OCI-M1 (cell line): ENCODE results near the gene KLHL10.
A peak's percentile ranks its signal among the peaks of the same experiment; 100 is the strongest.
"Not testable (repeated sequence)": the region's sequence is repeated elsewhere in the genome, so short reads cannot be mapped to it uniquely, and the experiment has no call there.

Experiments used
- DNase-seq: peaks from one replicate; lab custom pipeline; 2025; lab: John Stamatoyannopoulos, UW

KLHL10 gene

DNA sequence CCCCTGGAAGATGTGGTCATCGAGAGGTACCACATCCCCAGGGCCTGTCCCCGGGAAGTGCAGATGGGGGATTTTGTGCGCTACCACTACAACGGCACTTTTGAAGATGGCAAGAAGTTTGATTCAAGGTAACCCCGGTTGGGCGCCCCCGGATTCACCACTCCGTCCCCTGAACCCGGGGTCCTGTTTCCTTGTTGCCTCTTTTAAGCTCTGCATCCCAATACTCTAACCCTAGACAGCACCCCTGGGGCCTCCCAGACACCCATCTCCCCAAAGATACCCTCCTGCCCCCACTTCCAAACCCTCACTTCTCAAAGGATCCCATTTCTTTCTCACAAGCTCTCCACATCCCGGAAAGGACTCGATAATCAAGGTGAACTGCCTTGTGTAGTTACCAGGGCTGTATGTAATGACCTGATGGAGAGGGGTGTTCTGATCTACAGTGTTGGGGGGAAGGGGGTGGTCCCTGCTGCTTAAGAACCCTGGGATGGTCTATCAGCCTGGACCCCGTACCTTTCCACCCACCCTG lies 24.4 kb upstream of the KLHL10 start:
- DNase-seq = no peak

DNA sequence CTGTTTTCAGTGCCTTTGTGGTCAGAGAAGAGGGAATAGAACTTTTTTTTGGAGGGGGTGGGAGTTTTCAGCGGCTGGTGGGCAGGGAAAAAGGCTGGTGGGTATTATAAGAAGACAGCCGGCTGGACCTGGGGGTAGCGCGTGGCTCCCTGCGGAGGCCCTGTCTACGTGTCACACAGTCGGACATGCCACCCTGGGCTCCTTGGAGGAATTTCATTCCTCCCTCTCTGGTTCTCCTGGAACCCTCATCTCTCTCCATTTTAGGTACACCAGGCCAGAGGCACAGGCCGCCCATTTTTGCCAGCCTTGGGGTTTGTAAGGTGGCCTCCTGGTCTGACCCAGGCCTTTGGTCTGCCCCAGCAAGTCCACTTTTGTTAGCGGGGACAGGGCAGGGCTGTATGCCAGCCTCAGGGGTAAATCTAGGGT lies 23.9 kb upstream of the KLHL10 start:
- no peak for DNase-seq

GRCh38 chr17:41814195-41814594 lies 23.4 kb upstream of the KLHL10 start:
- no peak for DNase-seq

DNA sequence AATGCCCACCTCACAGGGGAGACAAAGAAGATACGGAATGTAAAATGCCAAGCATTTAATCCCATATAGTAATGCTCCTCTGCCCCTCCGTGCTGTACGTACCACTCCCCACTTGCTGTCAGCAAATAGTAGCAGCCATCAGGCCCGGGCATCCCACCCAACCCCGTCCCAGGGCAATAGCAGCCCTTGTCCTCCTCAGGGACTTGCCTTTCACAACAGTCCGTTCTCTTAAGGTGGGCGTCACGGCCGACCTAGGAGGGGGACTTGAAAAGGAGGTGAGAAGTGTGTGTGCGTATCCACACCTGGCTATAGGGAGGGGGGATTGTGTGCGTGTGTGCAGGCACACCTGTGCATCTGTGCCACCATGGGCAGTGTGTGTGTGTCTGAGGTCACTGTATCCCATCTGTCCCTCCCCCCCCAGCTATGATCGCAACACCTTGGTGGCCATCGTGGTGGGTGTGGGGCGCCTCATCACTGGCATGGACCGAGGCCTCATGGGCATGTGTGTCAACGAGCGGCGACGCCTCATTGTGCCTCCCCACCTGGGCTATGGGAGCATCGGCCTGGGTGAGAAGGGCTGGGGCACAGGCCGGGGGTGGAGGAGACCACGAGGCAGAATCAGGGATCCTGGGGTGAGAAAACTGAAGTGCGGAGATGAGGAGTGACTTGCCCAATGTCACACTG lies 20.8 kb upstream of the KLHL10 start:
- no peak for DNase-seq

- DNase-seq = no peak
Observed at GRCh38 chr17:41818024-41818423, 19.6 kb upstream of the KLHL10 start.

GRCh38 chr17:41821776-41822175 lies 15.8 kb upstream of the KLHL10 start:
- DNase-seq = no peak

- no peak for DNase-seq
Observed at GRCh38 chr17:41822216-41823140, 15.1 kb upstream of the KLHL10 start.

DNA sequence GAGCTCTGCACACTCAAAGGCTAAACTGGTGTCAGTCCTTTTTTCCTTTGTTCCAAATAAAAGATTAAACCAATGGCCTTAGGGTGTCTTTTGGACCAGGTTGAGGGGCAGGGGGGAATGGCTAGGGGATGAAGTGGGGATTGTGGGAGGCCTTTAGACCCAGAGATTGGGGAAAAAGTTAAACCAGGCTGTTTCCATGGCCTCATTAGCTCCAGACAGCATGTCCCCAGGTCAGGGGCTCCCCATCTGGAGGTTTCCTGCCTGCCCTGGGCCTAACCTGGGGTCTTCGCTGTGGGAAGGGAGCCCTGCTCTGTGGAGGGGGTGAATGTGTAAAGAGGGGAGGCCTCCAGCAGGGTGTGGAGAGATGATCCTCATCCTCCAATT lies 14.5 kb upstream of the KLHL10 start:
- DNase-seq = no peak

DNA sequence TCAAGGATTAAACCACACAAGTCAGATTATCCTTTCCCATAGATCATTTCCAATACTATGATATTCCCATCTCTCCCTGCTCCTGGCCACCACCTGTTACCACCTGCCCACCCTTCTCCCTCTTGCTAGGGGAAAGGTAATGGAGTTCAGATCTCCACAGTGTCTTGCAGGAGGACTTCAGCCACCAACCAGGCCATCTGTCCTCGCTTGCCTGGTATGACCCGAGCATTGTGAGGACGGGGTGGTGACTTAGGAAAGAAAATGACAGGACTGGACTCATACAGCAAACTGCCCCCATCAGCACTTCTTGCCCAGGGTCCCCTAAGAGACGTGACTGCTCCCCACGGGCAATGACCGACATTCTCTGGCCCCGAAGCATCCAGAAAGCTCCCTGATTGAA lies 14.0 kb upstream of the KLHL10 start:
- no peak for DNase-seq

- no peak for DNase-seq
Observed at GRCh38 chr17:41824086-41824485, 13.5 kb upstream of the KLHL10 start.

GRCh38 chr17:41825175-41825845 lies 12.3 kb upstream of the KLHL10 start:
- no peak for DNase-seq

- not testable (repeated sequence) for DNase-seq
Observed at GRCh38 chr17:41829961-41830360, 7.7 kb upstream of the KLHL10 start.

DNA sequence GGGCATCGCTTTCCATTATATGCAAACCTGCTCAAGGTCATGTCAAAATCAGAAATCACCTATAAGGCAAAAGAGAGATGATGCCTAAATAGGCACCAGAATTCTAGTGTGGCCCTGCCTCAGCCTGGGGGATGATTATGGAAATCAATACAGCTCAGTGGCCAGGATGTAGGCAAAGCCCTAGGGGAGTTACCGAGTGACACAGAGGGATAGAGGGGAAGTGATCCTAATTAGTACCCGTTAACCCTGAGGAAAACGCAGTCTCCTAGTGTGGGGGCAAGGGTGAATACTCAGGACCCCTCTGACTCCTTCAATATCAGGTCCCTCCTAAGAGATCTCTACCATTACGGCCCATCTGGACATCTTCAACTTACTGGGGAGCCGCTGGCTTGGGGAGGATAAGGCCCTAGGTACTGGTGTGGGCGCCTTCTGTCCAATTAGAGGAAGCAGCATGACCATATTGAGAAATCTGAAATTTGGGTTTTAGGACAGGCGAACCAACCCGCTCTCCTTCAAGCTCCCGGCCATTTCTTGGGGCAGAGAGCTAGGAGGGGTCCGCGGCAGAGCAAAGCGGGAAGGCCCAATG lies 2.3 kb upstream of the KLHL10 start:
- no peak for DNase-seq

DNA sequence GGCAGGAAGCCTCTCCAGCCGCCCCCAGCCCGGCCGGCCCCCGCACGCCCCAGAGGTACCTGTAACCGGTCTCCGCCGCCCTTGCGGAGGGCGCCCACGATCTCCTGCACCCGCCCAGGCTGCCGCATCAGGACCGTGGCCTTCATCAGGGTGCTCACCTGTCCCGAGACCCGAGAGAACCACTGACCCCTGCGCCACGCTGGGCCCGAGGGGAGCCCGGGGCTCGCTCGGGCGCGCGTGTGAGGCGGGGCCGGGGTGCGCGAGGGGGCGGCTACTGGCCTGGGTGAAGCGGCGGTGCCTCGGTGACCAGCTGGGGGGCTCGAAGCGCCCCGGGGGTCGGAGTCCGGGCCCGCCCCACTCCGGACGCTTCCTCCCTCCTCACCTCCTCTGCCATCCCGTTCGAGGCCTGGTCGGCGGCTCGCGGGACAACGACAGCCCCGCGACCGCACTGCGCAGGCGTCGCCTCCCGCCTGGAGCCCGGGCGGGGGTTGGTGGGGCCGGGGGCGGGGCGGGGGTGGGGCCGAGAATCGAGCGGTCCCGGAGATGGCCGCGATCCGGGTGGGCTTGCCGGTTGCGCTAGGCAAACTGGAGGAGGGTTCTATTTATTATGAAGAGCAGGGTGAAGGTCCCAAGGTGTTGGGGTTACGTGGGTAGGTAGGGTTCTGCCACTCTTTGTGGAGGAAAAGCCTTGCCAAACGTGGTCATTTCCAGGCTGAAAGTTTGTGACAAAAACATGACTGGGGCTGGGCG lies 1.6 kb upstream of the KLHL10 start, which contains the start of gene NT5C3B:
Gene NT5C3B (minus strand): TSS at position 433 of the 750 bp plus-strand sequence. CDS start 39 bp downstream, at position 394.
- DNase-seq = peak; percentile 10

DNA sequence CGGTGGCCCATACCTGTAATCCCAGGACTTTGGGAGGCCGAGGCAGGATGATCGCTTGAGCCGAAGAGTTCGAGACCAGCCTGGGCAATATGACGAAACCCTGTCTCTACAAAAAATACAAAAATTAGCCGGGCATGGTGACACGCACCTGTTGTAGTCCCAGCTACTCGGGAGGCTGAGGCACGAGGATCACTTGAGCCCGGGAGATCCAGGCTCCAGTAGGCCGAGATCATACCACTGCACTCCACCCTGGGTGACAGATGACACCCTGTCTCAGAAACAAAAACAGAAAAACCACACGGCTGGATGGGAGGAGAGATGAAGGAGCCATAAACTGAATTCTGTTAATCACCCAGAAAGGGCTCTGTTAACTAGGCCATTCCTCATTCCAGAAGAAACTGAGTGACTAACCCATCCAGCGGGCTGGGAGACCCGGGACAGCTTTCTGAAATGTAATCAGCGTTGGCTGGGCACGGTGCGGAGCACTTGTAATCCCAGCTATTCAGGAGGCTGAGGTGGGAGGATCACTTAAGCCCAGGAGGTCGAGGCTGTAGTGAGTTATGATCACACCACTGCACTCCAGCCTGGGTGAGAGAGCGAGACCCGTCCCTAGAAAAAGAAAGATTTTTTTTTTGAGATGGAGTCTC lies 952 bp upstream of the KLHL10 start:
- no peak for DNase-seq

DNA sequence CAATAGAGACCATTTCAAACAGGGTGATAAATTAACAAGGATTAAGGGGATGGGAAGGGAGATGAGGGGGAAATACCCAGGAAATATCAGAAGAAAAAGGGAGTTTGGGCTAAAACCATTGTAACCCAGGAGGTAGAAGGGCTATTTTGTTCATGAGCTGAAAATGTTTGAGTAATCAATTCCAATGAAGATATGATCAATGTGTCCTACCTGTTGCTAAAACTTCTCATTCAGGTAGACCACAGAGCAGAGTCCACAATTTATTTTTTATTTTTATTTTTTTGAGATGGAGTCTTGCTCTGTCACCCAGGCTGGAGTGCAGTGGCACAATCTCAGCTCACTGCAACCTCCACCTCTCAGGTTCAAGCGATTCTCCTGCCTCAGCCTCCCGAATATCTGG lies 1.8 kb downstream of the KLHL10 start:
- DNase-seq = not testable (repeated sequence)

DNA sequence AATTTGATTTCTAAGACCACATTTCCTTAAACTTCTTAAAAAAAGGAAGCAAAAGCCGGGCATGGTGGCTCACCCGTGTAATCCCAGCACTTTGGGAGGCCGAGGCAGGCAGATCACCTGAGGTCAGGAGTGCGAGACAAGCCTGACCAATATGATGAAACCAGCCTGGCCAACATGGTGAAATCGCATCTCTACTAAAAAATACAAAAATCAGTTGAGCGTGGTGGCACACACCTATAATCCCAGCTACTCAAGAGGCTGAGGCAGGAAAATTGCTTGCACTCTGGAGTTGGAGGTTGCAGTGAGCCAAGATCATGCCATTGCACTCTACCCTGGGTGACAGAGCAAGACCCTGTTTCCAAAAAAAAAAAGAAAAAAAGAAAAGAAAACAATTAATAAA lies 3.2 kb downstream of the KLHL10 start:
- not testable (repeated sequence) for DNase-seq

DNA sequence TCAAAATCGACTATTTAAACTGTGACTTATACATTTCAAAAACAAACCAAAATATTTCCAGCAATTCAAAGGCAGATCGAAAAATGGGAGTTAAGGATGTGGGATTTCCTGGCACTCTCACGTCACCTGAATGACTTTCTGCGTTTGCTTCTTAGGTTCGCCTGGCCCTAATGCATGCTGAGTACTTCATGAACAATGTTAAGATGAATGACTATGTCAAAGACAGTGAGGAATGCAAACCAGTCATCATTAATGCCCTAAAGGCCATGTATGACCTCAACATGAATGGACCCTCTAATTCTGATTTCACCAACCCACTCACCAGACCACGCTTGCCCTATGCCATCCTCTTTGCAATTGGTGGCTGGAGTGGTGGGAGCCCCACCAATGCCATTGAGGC lies 7.3 kb downstream of the KLHL10 start:
- no peak for DNase-seq

DNA sequence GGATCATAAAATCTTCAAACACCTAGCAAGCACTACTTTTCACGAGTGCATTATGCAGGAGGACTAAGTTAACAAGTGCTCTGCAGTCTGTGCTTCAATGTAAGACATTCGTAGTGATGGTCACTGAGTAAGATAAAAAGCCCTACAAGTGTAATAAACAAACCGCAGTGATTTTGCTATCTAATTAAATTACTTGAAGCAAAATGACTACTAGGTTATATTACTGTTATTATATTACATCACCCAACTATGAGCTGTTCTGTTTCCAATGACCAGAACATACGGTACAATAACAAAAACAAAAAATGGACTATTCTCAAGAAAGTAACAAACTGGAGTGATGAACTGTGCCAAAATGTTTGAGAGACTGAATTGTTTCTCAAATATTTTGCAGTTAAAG lies 11.2 kb downstream of the KLHL10 start:
- no peak for DNase-seq

- DNase-seq = no peak
Observed at GRCh38 chr17:41849251-41849990, 11.8 kb downstream of the KLHL10 start.
